Sigmoid colon (tissue), 4 donors: Measurements from ENCODE around the gene BLM.

ENCODE experiments used
- EP300 ChIP-seq, 4 donors: sonication (generic); formaldehyde crosslinking; IDR thresholded peaks; one replicate each; pipeline ENCODE4 v1.6.1; 2017; ENCODE audit warnings: antibody characterized with exemption in 4 of 4
- TF ChIP-seq, protein P1 (sequence below), 4 experiments: fragments of 450-650 bp in 3 of 4; fragments of 200-600 bp in 1 of 4; IDR thresholded peaks; one replicate each; pipeline ENCODE4 v1.5.1; 2016 to 2019; ENCODE audit warnings: antibody characterized with exemption in 4 of 4, mild to moderate bottlenecking in 3 of 4, moderate library complexity in 2 of 4

DNA sequence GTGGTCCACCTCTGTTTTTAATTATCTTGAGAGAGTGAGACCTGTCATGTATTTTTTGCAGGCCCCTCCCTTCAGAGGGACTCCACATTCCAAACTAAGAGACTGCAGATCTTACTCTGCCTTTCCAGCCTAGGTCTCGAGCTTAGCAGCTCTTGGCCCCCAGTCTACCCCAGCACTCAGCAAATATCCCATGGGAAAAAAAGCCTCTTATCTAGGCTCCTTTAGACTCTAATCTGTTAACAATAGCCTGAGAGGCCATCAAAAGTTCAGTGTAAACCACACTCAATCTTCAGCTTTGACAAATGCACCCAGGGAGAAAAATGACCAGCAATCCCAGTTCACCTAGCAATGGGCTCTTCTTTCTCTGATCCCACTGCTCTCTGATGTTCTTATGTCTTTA, 8.6 kb upstream of the BLM start:
- TF ChIP-seq, protein P1, sequence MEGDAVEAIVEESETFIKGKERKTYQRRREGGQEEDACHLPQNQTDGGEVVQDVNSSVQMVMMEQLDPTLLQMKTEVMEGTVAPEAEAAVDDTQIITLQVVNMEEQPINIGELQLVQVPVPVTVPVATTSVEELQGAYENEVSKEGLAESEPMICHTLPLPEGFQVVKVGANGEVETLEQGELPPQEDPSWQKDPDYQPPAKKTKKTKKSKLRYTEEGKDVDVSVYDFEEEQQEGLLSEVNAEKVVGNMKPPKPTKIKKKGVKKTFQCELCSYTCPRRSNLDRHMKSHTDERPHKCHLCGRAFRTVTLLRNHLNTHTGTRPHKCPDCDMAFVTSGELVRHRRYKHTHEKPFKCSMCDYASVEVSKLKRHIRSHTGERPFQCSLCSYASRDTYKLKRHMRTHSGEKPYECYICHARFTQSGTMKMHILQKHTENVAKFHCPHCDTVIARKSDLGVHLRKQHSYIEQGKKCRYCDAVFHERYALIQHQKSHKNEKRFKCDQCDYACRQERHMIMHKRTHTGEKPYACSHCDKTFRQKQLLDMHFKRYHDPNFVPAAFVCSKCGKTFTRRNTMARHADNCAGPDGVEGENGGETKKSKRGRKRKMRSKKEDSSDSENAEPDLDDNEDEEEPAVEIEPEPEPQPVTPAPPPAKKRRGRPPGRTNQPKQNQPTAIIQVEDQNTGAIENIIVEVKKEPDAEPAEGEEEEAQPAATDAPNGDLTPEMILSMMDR (IDR thresholded peaks at IDR 0.05), result no peak
- TF ChIP-seq EP300 (IDR thresholded peaks at IDR 0.05), result no peak
